Spleen (tissue), 11 donors: Measurements from ENCODE around the gene FAM171A1. TPM values are rescaled to one million over a fixed set of nuclear protein-coding genes. Genes with fewer than 3 reads are reported as not detected.

Source experiments
- DNase-seq: peaks from one replicate; pipeline ENCODE4 v3.0.0-alpha.2; 2020
- H3K27ac ChIP-seq, 8 donors: fragments of 200-600 bp; sonication (generic) in 7 of 8; 1 replicate in 4 of 8; 2 replicates in 4 of 8; pipeline versions ENCODE4 v1.5.0 to v1.8.0; 2016 to 2021; ENCODE audit warnings: inconsistent platforms in 4 of 8, mild to moderate bottlenecking in 4 of 8, moderate library complexity in 1 of 8
- H3K27me3 ChIP-seq, 7 donors: fragments of 200-600 bp; sonication (generic) in 6 of 7; replicated peaks in 1 of 7; 1 replicate in 4 of 7; 2 replicates in 3 of 7; pipeline versions ENCODE4 v1.5.0 to v1.8.0; 2016 to 2021; ENCODE audit warnings: inconsistent platforms in 3 of 7, mild to moderate bottlenecking in 1 of 7
- H3K36me3 ChIP-seq, 6 donors: fragments of 200-600 bp; sonication (generic) in 5 of 6; 1 replicate in 4 of 6; 2 replicates in 2 of 6; pipeline versions ENCODE4 v1.5.0 to v1.8.0; 2016 to 2021; ENCODE audit warnings: inconsistent platforms in 2 of 6
- H3K4me1 ChIP-seq, 6 donors: fragments of 200-600 bp; sonication (generic) in 5 of 6; 1 replicate in 3 of 6; 2 replicates in 3 of 6; pipeline versions ENCODE4 v1.5.0 to v1.8.0; 2016 to 2021; ENCODE audit warnings: inconsistent platforms in 3 of 6
- H3K4me3 ChIP-seq, 8 donors: fragments of 200-600 bp; sonication (generic) in 7 of 8; 1 replicate in 4 of 8; 2 replicates in 4 of 8; pipeline versions ENCODE4 v1.5.0 to v1.8.0; 2016 to 2021; ENCODE audit warnings: inconsistent platforms in 4 of 8, mild to moderate bottlenecking in 4 of 8, moderate library complexity in 2 of 8
- H3K9me3 ChIP-seq, 8 donors: fragments of 200-600 bp; sonication (generic) in 7 of 8; 1 replicate in 4 of 8; 2 replicates in 4 of 8; pipeline versions ENCODE4 v1.5.0 to v1.8.0; 2016 to 2021; ENCODE audit warnings: inconsistent platforms in 4 of 8
- POLR2A ChIP-seq, 3 donors: fragments of 450-650 bp; IDR thresholded peaks; one replicate each; pipeline ENCODE4 v1.5.1; 2017; ENCODE audit warnings: antibody characterized with exemption in 3 of 3, mild to moderate bottlenecking in 1 of 3
- POLR2AphosphoS5 ChIP-seq, 3 donors: sonication (generic); formaldehyde crosslinking; IDR thresholded peaks; one replicate each; pipeline ENCODE4 v1.5.1; 2017; ENCODE audit warnings: antibody characterized with exemption in 3 of 3
- WGBS, 5 donors: extraction: QIAGEN DNeasy Blood & Tissue Kit in 3 of 5; methylation state at CpG; one replicate each; pipeline versions ENCODE4 v1.1.5 to v1.1.7; 2013 to 2018; 5-methylcytosine and 5-hydroxymethylcytosine counted together
- intact Hi-C: fragments of 100-400 bp; cut with DNase I; formaldehyde crosslinking; loops from one replicate; pipeline ENCODE4 v1.15.0; 2023; ENCODE audit warnings: low total_unique reads
- polyA plus RNA-seq, 3 donors: library from polyadenylated mRNA; stranded (reverse); fragments of 200-250 nt; gene quantifications; one replicate each; pipeline ENCODE4 v1.2.1, GENCODE V29; 2013
- total RNA-seq, 7 donors: library from RNA; depleted of rRNA in 3 of 7; stranded (reverse); fragments of >200 nt in 3 of 7; fragmentation: NEBNext Ultra II Directional in 4 of 7; extraction: Animal tissue kit (Norgen Biotek cat#: 25700) in 4 of 7; gene quantifications; one replicate each; pipeline versions ENCODE4 v1.1.0 to v1.2.1, GENCODE V29; 2016 to 2021
- TF ChIP-seq, protein P1 (sequence below), 11 experiments: fragments of 200-600 bp in 7 of 11; fragments of 450-650 bp in 4 of 11; sonication (generic) in 4 of 11; IDR thresholded peaks in 8 of 11; conservative IDR thresholded peaks in 3 of 11; 1 replicate in 7 of 11; 2 replicates in 4 of 11; pipeline versions ENCODE4 v1.4.0 to v1.8.0; 2016 to 2021; ENCODE audit warnings: antibody characterized with exemption in 11 of 11, inconsistent platforms in 4 of 11, mild to moderate bottlenecking in 1 of 11
- donor health status: healthy with polysubstance abuse.
- donor health status: DM: no; HTN: no; CAD: no; lungs with moderate emphysema.
- donor health status: DM: no; HTN: no; CAD: no.
- donor health status: Bipolar disorder and iron deficiency.
- donor health status: healthy.
- donor health status: DM: no; HTN: no; CAD: no.
- donor health status: DM: yes; HTN: yes; CAD: no.

The FAM171A1 gene
- total and polyA plus RNA-seq, 10 donors: 3.5 to 34.0 (median 19.6) TPM

DNA sequence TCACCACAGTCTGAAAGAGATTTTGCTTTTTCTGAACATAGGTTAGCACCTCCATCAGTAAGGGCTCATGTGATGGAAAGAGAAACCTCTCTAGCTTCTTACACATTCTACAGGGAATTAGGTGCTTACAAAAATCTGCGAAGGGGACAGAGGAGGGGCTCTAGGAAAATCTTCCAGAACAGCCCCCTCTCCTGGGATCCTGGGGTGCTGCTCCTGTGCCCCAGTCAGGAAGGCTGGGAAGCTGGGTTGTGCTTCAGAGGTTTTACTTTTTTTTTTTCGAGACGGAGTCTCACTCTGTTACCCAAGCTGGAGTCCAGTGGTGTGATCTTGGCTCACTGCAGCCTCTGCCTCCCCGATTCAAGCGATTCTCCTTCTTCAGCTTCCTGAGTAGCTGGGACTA lies 7.5 kb upstream of the FAM171A1 start:
- Histone ChIP-seq H3K4me1 (peaks cover 0 to 13% (median 0%) of the 10 kb centered on the region in 6 donors), H3K9me3 (no peaks in the 10 kb centered on the region), H3K27ac (peak overlapping the region in 6 of 8 donors; percentile 25 to 62 (median 51)), H3K4me3 (no peak overlapping the region), H3K36me3 (no peaks in the 10 kb centered on the region), H3K27me3 (peaks cover 0 to 49% (median 0%) of the 10 kb centered on the region in 7 donors)
- 66 to 84% (median 75%) methylated on average over 5 of the region's 5 CpGs for WGBS, 5 donors
- TF ChIP-seq POLR2A (IDR thresholded peaks at IDR 0.05): no peak
- no peak for TF ChIP-seq POLR2AphosphoS5 (IDR thresholded peaks at IDR 0.05)
- TF ChIP-seq, protein P1, sequence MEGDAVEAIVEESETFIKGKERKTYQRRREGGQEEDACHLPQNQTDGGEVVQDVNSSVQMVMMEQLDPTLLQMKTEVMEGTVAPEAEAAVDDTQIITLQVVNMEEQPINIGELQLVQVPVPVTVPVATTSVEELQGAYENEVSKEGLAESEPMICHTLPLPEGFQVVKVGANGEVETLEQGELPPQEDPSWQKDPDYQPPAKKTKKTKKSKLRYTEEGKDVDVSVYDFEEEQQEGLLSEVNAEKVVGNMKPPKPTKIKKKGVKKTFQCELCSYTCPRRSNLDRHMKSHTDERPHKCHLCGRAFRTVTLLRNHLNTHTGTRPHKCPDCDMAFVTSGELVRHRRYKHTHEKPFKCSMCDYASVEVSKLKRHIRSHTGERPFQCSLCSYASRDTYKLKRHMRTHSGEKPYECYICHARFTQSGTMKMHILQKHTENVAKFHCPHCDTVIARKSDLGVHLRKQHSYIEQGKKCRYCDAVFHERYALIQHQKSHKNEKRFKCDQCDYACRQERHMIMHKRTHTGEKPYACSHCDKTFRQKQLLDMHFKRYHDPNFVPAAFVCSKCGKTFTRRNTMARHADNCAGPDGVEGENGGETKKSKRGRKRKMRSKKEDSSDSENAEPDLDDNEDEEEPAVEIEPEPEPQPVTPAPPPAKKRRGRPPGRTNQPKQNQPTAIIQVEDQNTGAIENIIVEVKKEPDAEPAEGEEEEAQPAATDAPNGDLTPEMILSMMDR (IDR thresholded peaks at IDR 0.05 in 8 of 11, conservative IDR thresholded peaks at IDR 0.05 in 3 of 11): no peak
- intact Hi-C loops: no loop called here
- no peak for DNase-seq

DNA sequence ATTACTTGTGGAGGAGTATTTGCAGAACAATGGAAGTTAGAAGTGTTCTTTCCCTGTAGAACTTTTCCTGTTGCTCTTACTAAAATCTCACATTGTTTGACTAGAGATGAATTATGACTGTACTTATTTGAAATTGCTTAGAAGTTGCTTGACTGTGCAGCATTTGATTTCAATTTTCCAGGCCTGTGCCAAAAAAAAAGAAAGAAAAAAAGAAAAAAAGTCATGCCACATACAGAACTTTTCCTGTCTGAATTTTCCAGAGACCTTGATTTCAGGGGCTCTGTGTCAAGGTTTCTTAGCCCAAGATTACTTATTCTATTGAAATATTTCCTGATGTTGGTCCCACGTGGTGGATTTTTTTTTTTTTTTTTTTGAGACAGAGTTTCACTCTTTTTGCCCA lies 3.5 kb upstream of the FAM171A1 start:
- Histone ChIP-seq H3K4me3 (peak overlapping the region in 4 of 8 donors; percentile 0 to 49 (median 22)), H3K27me3 (peaks cover 0 to 73% (median 15%) of the 10 kb centered on the region in 7 donors), H3K4me1 (peaks cover 0 to 41% (median 11%) of the 10 kb centered on the region in 6 donors), H3K36me3 (no peaks in the 10 kb centered on the region), H3K27ac (peak overlapping the region in 7 of 8 donors; percentile 42 to 88 (median 77)), H3K9me3 (no peaks in the 10 kb centered on the region)
- intact Hi-C loops: no loop called here
- DNase-seq: no peak
- 0 to 10% (median 6%) methylated on average over 1 of the region's 1 CpG for WGBS, 5 donors
- TF ChIP-seq POLR2AphosphoS5 (IDR thresholded peaks at IDR 0.05) (no peak), POLR2A (IDR thresholded peaks at IDR 0.05) (no peak)
- TF ChIP-seq, protein P1 (IDR thresholded peaks at IDR 0.05 in 8 of 11, conservative IDR thresholded peaks at IDR 0.05 in 3 of 11): no peak

DNA sequence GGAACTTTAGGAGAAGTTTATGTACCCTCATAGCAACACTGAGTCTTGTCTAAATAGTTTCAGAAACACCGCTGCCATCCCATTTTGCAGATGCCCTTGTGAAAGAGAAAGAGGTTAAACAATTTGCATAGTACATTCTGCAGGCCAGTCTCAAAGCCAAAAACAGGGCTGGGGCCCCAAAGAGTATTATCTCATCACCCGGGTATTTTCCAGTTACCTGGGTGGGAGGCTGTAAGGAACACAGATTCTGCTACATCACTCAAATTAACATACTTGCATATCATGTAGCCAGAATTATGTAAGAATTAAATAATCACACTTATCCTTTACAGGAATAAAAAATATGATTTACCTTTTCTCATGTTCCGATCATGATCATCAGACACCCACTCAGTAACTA lies 3.1 kb upstream of the FAM171A1 start:
- H3K4me3 ChIP-seq: peak overlapping the region in 5 of 8 donors; percentile 0 to 49 (median 16)
- peaks cover 0 to 73% (median 15%) of the 10 kb centered on the region in 7 donors for H3K27me3 ChIP-seq
- TF ChIP-seq POLR2AphosphoS5 (IDR thresholded peaks at IDR 0.05) (no peak), POLR2A (IDR thresholded peaks at IDR 0.05) (no peak)
- TF ChIP-seq, protein P1 (IDR thresholded peaks at IDR 0.05 in 8 of 11, conservative IDR thresholded peaks at IDR 0.05 in 3 of 11): no peak
- no peak for DNase-seq
- H3K27ac ChIP-seq: peak overlapping the region in 7 of 8 donors; percentile 42 to 88 (median 76)
- 47 to 71% (median 65%) methylated on average over 3 of the region's 3 CpGs for WGBS, 5 donors
- intact Hi-C loops: no loop called here
- H3K36me3 ChIP-seq: no peaks in the 10 kb centered on the region
- no peaks in the 10 kb centered on the region for H3K9me3 ChIP-seq
- H3K4me1 ChIP-seq: peaks cover 0 to 43% (median 13%) of the 10 kb centered on the region in 6 donors

DNA sequence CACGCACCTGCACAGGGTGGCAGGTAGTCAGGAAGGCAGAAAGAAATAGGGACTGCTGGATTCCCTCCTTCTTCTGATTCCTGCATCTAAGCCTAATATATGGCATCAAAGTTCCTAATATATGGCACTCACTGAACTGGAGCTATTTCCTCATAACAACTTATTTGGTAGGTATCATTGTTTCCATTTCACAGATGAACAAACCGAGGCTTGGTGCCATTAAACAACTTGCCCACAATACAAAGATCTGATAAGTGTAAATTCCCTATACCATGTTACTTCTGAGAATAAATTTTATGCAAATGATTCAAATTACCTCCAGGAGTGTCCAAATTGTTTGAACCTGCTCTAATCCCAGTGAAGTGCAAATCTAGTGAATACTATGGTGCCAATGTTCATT lies 2.1 kb upstream of the FAM171A1 start:
- no peaks in the 10 kb centered on the region for H3K36me3 ChIP-seq
- H3K27ac ChIP-seq: peak overlapping the region in 7 of 8 donors; percentile 42 to 88 (median 76)
- peaks cover 0 to 41% (median 14%) of the 10 kb centered on the region in 6 donors for H3K4me1 ChIP-seq
- H3K27me3 ChIP-seq: peaks cover 0 to 71% (median 15%) of the 10 kb centered on the region in 7 donors
- intact Hi-C loops: no loop called here
- DNase-seq: no peak
- no peaks in the 10 kb centered on the region for H3K9me3 ChIP-seq
- 67 to 90% (median 84%) methylated on average over 2 of the region's 2 CpGs for WGBS, 5 donors
- TF ChIP-seq POLR2A (IDR thresholded peaks at IDR 0.05) (no peak), POLR2AphosphoS5 (IDR thresholded peaks at IDR 0.05) (no peak)
- TF ChIP-seq, protein P1 (IDR thresholded peaks at IDR 0.05 in 8 of 11, conservative IDR thresholded peaks at IDR 0.05 in 3 of 11): no peak
- peak overlapping the region in 2 of 8 donors; percentile 38 to 49 for H3K4me3 ChIP-seq
